Measurements from ENCODE around the gene NXPH2.

The NXPH2 gene

DNA sequence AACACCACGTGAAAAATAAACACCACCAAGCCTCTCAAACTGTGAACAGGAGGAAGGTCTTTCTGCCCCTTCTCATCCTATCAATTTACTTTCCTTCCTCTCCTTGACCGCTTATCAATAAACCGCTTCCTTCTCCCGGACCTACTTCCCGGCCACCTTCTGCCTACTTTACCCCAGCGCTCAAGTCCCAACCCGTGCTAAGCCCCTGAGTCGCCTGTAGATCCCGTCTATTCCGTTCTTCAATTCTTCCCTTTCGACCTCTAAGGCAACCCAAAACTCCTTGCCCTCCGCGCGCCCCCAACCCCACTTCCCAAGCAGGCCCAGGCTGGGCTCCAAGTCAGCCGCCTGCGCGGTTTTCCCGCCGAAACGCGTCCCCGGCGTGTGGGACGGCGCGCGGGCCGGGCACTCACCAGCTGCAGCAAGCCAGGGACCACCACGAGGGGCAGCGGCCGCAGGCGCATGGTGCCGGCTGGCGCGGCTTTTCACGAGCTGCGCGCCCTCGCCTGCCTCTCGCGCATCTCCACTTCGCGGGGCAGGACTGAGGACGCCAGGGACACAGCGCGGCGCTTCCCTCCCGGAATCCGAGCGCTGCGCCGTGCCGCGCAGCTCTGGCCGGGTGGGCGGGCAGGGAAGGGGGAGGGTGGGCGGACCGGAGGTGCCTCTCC, at the start of gene NXPH2:
Gene NXPH2, minus strand, starts transcription at position 610 of the 665 bp plus-strand sequence. Its CDS starts 149 bp downstream, at position 461.
- DNase-seq (ENCODE audit: low read depth in 2 of 2): no peak

DNA sequence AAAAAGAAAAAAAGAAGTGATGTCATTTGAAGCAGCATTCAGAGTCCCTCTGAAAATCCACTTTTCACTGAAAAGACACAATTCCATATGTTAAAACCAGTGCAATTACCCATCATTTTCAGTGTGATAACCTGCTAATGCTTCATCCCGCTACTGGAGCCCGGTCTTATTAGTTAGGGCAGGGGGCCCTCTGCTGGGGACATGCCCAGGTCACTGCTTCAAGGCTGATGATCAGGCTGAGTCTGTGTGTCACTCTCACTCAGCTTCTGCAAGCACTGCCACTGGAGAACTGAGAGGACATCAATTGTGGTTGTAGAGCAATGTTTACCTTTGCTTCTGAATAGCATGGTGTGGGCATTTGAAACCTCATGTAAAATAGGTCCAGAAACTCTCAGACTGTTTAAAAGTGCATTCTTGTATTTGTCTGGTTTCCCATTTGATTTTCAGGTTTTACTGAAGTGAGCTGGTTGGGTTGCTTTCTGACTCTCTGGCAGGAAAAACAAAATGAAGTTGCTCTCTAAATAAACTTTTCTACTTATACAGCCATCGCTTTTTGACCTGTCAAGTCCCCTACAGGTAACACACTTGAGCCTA, 49.2 kb upstream of the NXPH2 start:
- DNase-seq (ENCODE audit: low read depth in 2 of 2): no peak

DNA sequence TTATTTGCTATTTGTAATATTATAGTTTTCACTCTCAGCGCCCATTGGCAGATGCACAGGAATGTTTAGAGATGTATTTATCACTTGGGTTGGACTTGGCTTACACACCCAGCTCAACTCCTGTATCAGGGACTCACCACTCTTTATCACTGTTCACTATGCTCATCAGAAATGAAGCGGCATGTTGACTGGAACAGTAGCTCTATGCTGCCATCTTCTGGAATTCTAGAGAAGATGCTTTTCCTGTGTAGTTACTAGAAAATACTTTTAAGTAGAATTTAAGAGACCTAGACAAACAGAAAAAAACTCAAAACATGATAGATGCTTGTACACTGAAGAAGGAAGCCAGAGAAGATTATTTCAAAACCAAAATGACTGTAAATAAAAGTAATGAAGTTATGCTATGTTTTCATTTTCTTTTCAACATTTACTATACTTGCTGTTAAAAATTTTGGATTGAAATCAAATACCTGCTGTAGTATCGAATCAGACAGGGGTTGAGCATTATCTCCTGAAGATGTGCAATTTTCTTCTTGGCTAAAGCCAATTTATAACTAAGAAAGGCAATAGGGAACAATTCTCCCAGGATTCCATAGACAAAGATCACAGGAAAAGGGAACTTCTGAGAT, 47.4 kb upstream of the NXPH2 start:
- DNase-seq (ENCODE audit: low read depth in 2 of 2): peak; percentile 34 to 35

DNA sequence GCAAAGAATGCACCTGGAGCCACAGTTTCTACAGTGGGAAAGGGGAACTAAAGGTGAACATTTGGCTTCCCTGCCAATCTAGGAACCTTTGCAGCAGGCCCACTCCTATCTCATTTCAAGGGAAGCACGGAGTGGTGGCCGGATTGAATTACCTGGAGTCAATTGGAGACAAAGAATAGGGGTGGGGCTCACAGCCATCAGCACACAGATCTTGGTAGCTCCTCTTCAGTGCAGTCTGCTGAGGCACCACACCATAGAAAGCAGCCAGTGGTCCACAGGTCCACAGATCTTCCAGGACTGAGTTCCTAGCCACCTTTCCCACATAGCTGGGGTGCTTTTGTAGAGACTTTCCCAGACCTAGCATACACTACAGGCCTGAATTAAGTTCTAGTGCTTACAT, 43.5 kb upstream of the NXPH2 start:
- DNase-seq (ENCODE audit: low read depth in 2 of 2): no peak

DNA sequence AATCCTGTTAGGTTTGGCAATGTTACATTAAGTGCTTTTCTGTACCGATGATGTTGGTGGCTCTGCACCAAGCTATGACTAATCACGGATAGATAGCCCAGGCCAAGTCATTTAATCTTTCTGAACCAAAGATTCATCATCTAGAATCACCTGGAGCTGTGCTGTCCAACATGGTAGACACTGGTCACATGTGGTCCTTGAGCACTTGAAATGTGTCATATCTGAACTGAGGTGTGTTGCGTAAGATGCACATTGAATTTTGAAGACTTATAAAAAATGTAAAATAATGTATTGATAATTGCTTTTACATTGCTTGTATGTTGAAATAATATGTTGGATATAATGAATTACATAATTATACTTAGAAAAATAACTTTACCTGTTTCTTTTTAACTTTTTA, 39.8 kb upstream of the NXPH2 start:
- DNase-seq (ENCODE audit: low read depth in 2 of 2): no peak

DNA sequence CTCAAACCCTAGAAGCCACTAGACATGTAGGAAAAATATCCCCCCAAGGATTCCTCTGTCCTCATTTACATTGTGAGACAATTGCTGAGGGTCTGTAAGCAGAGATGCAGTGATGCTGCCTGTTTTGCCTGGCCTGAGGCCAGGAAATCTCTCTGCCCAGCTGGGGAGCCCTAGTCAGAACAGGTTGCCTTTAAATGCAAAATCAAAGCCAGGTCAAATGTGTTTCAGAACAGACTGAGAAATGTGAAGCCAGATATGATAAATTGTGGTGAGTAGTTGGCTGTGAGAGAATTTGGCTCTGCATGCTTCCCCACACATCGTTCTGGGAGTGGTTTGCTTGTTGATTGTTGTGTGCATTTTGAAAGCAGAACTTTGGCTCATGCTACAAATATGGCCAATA, 38.4 kb upstream of the NXPH2 start:
- DNase-seq (ENCODE audit: low read depth in 2 of 2): no peak

DNA sequence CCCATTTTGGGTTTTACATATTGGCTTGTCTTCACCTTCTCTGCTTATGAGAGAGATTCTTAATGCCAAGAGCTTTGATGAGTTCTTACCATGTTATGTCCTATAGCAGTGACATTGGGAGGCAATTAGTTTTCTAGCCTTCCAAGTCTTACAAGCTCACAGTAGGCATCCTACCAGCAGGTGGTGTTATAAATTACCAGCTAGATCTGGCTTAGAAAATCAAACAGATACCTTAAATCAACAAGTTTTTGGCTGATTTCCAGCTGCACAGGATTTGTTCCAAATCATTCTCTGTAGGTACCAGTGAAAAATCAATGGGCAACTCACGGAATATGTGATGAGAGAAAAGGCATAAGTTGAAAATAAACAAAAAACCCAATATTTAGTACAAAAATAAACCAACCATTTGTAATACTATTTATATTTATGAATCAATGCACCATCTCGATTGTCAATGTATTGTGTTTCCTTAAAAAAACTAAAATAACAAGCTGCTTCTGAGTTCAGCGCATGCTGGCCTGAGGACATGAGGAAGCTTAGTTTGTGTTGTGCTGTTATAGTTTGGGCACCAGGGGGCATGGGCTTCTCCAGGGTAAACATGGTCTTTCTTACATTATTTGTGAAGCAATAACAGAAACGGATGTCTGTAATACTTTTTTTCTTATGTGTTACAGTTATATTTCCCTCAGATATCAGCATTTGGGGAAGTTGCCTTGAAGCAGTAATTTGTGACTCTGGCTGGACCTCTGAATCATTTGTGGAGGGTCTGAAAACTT, 34.1 kb upstream of the NXPH2 start:
- no peak for DNase-seq (ENCODE audit: low read depth in 2 of 2)

DNA sequence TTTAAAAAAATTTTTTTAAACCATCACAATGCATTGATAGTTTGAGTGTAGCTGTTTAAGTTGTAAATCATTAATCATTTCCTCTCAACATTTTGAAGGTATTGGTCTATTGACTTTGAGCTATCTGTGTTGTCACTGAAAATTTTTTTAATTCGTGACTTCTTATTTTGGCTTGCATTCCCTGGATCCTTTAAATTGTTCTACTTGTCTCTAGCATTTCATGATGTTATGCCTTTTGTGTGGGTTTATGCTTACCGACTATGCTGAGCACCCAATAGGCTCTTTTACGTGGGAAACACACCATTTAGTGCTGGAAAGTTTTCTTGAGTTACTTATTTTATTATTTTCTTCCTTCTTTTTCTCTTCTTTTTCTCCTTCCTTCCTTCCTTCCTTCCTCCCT, 31.2 kb upstream of the NXPH2 start:
- DNase-seq (ENCODE audit: low read depth in 2 of 2): no peak

DNA sequence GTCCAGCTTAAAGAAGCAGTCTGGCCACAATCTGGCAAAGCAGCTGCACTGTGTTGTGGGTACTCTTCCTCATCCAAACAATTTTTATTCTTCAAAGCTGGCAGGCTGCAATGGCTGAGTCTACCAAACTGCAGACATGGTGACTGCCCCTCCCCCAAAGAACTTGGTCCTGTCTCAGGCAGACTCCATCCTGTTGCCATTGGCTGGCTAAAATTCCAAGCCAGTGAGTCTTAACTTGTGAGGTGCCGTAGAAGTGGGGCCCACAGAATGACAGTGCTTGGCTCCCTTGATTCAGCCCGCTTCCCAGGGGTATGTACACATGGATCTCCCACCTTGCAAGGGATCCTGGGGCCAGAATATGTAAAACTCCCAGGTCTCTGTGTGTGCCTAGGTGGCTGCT, 14.5 kb upstream of the NXPH2 start:
- no peak for DNase-seq (ENCODE audit: low read depth in 2 of 2)

DNA sequence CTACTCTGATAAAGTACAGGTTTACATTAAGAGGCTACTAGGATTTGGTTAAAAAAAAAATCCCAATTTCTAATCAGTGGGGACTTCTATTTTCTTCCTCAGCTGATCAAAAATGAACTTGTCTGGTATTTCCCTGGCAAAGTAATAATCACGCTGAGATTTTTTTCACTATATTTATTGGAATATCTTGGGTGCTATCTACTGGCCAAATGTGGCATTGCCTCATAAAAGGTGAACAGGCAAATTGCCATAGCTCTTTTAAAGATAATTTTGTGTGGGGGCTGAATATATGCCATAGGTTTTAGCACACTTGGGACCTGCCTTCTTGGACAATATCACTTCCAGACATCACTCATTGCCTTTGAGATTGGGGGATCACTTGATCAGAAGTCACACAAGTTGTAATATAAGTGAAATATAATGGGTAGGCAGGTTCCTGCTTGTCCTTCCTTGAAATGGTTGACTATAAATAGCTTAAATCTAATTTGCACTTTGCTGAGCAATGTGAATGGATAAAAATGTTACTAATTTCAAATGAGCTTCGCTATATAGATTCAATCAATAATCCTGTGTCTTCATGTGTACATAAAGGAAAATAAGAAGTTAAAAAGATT, 7.0 kb upstream of the NXPH2 start:
- peak; percentile 7 to 9 for DNase-seq (ENCODE audit: low read depth in 2 of 2)

DNA sequence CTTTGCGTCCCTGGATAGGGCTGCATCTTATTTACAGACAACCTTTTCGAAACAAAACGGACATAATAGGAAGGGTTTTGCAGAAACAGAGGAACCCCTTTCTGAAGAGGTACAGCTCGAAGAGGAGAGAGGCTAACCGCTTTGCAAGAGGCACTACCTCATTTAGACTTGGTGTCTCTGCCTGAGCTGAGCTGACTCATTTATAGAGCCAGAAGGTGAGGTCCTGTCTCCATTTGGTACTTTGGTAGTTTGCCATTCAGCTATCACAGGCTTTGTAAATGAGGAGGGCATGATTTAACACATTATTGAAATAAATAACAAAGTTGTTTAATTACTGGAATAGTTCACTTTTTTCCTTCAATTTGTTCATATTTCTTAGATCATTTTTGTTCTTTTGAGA, 2.2 kb upstream of the NXPH2 start:
- DNase-seq (ENCODE audit: low read depth in 2 of 2): no peak

DNA sequence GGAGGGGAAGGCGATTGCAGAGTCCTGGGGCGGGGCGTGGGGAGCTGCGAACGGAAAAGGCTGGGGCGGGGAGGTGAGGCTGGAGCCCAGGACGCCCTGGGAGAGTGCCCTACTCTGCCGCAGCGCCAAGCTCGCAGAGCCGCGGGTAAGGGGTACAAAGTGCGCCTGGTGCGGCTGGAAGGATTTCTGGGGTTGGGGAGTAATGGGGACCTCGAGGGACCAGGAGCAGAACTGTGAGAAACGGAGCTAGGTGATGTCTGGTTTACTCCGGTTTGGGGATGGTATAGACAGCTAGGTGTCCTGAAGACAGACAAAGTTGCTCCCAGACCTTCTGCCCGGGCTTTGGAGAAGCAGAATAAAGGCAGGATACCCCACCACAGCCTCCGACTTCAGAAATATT, 718 bp upstream of the NXPH2 start:
- DNase-seq (ENCODE audit: low read depth in 2 of 2): no peak

DNA sequence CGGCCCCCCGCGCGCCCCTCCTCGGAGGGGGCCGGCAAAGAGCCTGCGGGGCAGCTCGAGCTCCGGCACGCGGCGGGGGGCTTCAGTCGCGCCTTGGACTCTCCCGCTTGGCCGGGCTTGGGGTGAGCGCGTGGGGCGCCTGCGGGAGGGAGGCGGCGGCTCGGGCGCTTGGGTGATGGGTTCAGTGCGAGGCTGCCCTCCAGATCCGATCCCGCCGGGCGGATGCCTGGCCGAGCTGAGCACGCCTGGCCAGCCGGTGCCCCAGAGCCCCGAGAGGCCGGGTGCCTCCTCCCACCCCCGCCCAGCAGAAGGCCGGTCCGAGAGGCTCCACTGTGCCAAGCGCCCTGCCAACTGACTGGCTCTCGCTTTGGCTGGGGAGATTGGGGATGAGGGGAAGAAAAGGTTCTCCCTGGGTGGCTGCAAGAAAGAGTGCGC, 273 bp upstream of the NXPH2 start:
- DNase-seq (ENCODE audit: low read depth in 2 of 2): no peak

DNA sequence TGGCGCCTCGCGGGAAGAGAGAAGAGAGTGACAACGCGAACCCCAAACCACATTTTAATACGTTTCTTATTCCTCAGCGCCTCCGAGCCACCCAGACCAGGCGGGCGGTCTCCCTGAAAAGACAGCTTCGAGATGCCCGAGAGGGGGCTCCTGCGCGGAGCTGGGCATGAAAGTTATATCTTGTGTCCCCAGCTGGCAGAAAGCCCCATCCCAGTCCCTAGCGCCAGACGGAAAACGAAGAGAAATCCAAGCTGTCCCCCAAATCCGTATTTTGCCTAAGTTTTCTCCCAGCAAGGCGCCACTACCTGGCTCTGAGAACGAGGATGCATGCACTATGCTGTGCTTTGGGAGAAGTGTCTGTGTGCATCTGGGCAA, 797 bp downstream of the NXPH2 start:
- no peak for DNase-seq (ENCODE audit: low read depth in 2 of 2)

DNA sequence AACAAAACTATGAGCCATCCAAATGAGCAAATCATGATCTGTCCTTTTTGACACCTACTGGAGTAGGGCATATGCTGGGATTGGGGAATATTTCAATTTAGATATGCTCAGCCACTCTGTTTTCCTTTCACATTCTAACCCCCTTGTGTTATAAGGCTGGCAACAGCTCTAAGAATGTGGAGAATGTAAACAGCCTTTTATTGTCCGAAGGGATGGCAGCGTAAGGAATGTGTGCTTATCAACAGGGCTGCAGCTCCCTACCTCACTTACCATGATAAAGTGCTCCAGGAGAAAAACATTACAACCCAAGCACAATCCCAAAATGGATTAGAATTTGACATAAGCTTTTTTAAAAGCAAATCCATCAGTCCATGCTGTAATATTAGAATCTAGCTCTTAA, 2.2 kb downstream of the NXPH2 start:
- no peak for DNase-seq (ENCODE audit: low read depth in 2 of 2)

DNA sequence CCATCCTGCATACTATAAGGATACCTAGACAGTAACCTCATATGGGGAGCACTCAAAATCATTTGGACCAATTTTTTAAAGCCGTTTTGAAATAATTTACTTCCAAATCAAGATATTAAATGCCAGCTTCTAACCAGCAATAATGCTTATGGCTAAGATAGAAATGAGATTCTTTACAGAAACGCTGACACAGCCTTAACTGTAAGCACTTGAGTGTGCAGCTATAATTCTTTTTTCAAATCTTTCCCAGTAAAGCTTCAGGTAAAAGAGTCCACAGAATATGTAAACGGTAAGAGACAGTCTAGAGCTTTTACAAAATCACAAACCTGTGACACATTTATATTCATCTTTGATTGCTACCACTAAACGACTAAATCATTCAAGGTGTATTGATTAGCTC, 4.5 kb downstream of the NXPH2 start:
- DNase-seq (ENCODE audit: low read depth in 2 of 2): no peak

DNA sequence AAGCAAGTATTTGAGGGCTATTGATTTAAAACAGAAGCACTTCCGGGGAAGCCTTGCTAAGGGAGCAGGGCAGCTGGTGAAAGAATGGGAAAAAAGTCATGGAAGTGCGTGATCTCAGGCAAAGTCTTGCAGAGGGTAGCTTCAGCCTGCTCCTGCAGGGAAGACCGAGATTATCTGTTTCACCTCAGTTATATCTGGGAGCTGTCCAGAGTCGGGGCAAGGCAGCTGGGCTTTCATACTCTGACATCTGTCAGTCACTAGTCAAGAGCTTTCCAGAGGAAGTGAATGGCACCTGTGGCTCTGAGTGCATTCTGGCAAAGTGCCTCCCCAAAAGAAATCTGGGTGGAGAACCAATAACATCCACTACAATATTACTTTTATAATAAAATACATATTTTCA, 8.7 kb downstream of the NXPH2 start:
- DNase-seq (ENCODE audit: low read depth in 2 of 2): no peak

DNA sequence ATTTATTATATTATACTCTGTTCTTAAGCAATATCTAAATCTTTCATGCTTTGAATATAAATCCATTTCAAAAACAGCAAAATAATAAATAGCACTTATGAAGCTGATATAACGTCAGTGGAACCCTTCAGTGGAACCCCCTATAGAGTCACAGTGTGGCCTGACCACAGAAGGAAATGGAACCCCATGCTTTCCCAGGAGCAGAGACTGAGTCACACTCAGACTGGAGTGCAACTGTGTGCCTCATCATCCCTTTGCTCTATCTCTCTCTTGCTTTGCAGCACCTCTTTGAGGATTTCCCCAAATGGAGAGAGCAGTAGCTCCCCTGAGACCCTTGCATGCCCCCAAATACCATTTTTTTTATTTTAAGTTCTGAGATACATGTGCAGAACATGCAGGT, 13.1 kb downstream of the NXPH2 start:
- DNase-seq (ENCODE audit: low read depth in 2 of 2): no peak

DNA sequence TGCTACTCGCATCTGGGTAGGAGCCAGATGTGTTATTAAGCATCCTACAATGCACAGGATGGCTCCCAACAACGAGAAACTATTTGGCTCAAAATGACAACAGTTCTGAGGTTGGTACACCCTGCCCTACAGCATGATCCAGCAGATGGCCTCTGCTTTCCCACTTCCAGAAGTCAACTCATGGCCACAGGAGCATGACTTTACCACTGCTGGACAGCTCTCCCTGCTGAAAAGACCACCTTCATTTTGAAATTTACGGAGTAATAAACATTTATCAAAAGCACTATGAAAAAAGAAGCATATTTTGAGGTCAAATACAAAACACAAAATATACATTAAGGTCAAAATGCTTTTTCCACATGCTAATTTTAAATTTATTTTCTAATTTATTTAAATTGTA, 13.7 kb downstream of the NXPH2 start:
- no peak for DNase-seq (ENCODE audit: low read depth in 2 of 2)

DNA sequence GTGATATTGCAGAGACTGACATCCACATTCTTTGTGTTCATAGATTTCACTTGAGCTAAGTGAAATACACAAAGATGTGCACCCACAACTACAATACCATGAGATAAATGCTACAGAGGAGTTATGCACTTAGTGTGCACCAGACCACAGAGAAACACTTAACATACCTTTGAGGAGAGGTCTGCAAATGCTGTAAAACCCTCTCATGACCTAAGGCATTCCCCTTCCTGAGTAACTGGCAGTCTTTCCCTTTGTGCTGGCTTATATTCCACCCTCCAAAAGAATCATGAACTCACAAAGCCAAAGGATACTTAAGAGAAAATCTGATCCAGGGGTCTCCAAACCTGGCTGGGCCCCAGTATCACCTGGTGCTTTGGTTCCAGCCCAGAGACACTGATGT, 16.2 kb downstream of the NXPH2 start:
- no peak for DNase-seq (ENCODE audit: low read depth in 2 of 2)

DNA sequence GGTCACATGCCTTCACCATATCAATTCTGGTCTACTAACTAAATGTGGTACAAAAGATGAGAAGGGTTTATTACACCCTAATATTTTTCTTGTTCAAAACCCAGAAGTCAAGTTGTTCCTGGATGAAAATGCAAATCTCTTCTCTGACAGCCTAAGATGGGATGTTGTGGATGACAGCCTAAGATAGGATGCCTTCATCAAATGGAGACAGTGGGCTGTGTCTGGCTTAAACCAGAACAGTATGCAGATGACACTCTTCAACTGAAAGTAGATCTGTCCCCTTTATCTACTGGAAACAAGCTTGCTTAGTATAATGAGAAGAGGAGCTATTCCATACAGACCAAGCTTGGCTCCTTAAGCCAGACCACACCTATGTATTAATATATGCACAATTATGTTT, 17.7 kb downstream of the NXPH2 start:
- no peak for DNase-seq (ENCODE audit: low read depth in 2 of 2)

DNA sequence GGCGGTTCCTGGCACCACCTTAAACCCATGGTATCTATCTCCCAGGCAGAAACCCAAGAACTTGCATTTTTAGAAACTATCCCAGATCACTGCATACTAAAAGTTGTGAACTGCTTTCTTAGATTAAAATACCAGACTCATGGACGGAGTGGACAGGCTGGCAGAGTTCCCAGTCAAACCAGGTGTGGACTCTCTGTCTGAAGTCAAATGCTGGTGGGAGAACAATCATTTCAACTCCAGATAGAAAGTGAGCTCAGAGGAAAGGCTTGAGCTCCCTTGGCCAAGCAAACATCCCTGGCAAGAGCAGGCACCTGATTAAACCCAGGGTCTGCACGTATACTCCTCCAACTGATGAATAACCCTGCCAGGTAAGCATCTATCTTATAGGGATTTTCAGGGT, 19.5 kb downstream of the NXPH2 start:
- no peak for DNase-seq (ENCODE audit: low read depth in 2 of 2)

Measured in fibroblast of skin of left quadriceps (primary cell).